ENCODE results near the gene ZNF595.
"Not testable (repeated sequence)": the region's sequence is repeated elsewhere in the genome, so short reads cannot be mapped to it uniquely, and the experiment has no call there.

GRCh38 chr4:11816-12417 lies 41.2 kb upstream of the ZNF595 start:
- peak; percentile 27; the same call in 1 of the 2 replicates for TF ChIP-seq CTCF (IDR thresholded peaks at IDR 0.05; ENCODE audit: low read length)
- TF ChIP-seq EZH2 (IDR thresholded peaks at IDR 0.05; ENCODE audit: borderline replicate concordance, low read length) = not testable (repeated sequence)

Measured in OCI-LY1 (cell line).